Fibroblast of lung (primary cell): ENCODE data around the gene MRPS2.

Experiments used
- CTCF ChIP-seq, 2 donors: IDR thresholded peaks in 1 of 2; conservative IDR thresholded peaks in 1 of 2; 1 replicate in 1 of 2; 2 replicates in 1 of 2; pipeline ENCODE4 v1.5.1; 2011 to 2012; ENCODE audit warnings: low read length in 2 of 2, control low read depth in 1 of 2, inconsistent platforms in 1 of 2, low read depth in 1 of 2, mild to moderate bottlenecking in 1 of 2
- EZH2 ChIP-seq: IDR thresholded peaks from 2 replicates; pipeline ENCODE4 v1.5.1; 2012; ENCODE audit warnings: low read length, control low read depth, mild to moderate bottlenecking; ENCODE audit errors: missing control alignments

- no peak for TF ChIP-seq CTCF (conservative IDR thresholded peaks at IDR 0.05 in 1 of 2, IDR thresholded peaks at IDR 0.05 in 1 of 2; ENCODE audit: low read depth in 1 of 2, low read length in 2 of 2)
- no peak for TF ChIP-seq EZH2
Observed at GRCh38 chr9:135492886-135493669, 7.4 kb upstream of the MRPS2 start.
